H9 (cell line): ENCODE results near the gene GLOD4. TPM values are rescaled to one million over a fixed set of nuclear protein-coding genes. Genes with fewer than 3 reads are reported as not detected.

Experiments
- DNase-seq: peaks from one replicate; pipeline ENCODE4 v3.0.0-alpha.2; 2017
- H2AFZ ChIP-seq: one replicate; pipeline ENCODE4 v1.6.1; 2013; ENCODE audit warnings: mild to moderate bottlenecking, low read length, control low read depth, moderate library complexity
- H2AK5ac ChIP-seq: 2 replicates; pipeline ENCODE4 v1.6.1; 2013; ENCODE audit warnings: low read length, control low read depth, mixed read lengths; ENCODE audit not compliant: insufficient read length
- H2BK120ac ChIP-seq: one replicate; pipeline ENCODE4 v1.6.1; 2013; ENCODE audit warnings: low read depth, mild to moderate bottlenecking, low read length, control low read depth, inconsistent platforms; ENCODE audit not compliant: poor library complexity, severe bottlenecking
- H2BK12ac ChIP-seq: 2 replicates; pipeline ENCODE4 v1.6.1; 2013; ENCODE audit warnings: low read length, control low read depth, mixed read lengths, low read depth; ENCODE audit not compliant: insufficient read length
- H2BK15ac ChIP-seq: 2 replicates; pipeline ENCODE4 v1.6.1; 2013; ENCODE audit warnings: low read depth, low read length, control low read depth
- H2BK20ac ChIP-seq: one replicate; pipeline ENCODE4 v1.6.1; 2013; ENCODE audit warnings: low read depth, mild to moderate bottlenecking, low read length, control low read depth, inconsistent platforms; ENCODE audit not compliant: poor library complexity, severe bottlenecking
- H2BK5ac ChIP-seq: 2 replicates; pipeline ENCODE4 v1.6.1; 2013; ENCODE audit warnings: low read length, control low read depth, mixed read lengths; ENCODE audit not compliant: insufficient read length
- H3K14ac ChIP-seq: 2 replicates; pipeline ENCODE4 v1.6.1; 2013; ENCODE audit warnings: low read length, control low read depth; ENCODE audit not compliant: insufficient read depth
- H3K18ac ChIP-seq: 2 replicates; pipeline ENCODE4 v1.6.1; 2013; ENCODE audit warnings: low read depth, mild to moderate bottlenecking, mixed read lengths, low read length, control low read depth; ENCODE audit not compliant: insufficient read length
- H3K23ac ChIP-seq: 2 replicates; pipeline ENCODE4 v1.6.1; 2013; ENCODE audit warnings: low read length, control low read depth, mixed read lengths, low read depth; ENCODE audit not compliant: insufficient read length
- H3K23me2 ChIP-seq: 2 replicates; pipeline ENCODE4 v1.6.1; 2013; ENCODE audit warnings: low read depth, mild to moderate bottlenecking, mixed read lengths, low read length, control low read depth; ENCODE audit not compliant: insufficient read length, poor library complexity, severe bottlenecking
- H3K27ac ChIP-seq: 2 replicates; pipeline ENCODE4 v1.5.1; 2013; ENCODE audit warnings: low read length, control low read depth, mixed read lengths, low read depth; ENCODE audit not compliant: insufficient read length
- H3K27me3 ChIP-seq: 2 replicates; pipeline ENCODE4 v1.6.1; 2013; ENCODE audit warnings: low read length, control low read depth, inconsistent platforms; ENCODE audit not compliant: insufficient read depth
- H3K4ac ChIP-seq: 2 replicates; pipeline ENCODE4 v1.6.1; 2013; ENCODE audit warnings: low read depth, mild to moderate bottlenecking, control low read depth, inconsistent platforms, low read length, moderate library complexity
- H3K4me1 ChIP-seq: 2 replicates; pipeline ENCODE4 v1.6.1; 2013; ENCODE audit warnings: low read length, control low read depth, inconsistent platforms; ENCODE audit not compliant: insufficient read depth
- H3K4me2 ChIP-seq: 2 replicates; pipeline ENCODE4 v1.6.1; 2013; ENCODE audit warnings: low read length, control low read depth, mixed read lengths; ENCODE audit not compliant: insufficient read length, insufficient read depth
- H3K56ac ChIP-seq: 2 replicates; pipeline ENCODE4 v1.6.1; 2013; ENCODE audit warnings: low read depth, mild to moderate bottlenecking, mixed read lengths, low read length, control low read depth; ENCODE audit not compliant: insufficient read length
- H3K79me1 ChIP-seq: 2 replicates; pipeline ENCODE4 v1.6.1; 2013; ENCODE audit warnings: low read depth, mild to moderate bottlenecking, moderate library complexity, low read length, control low read depth, inconsistent platforms; ENCODE audit not compliant: insufficient read depth, poor library complexity, severe bottlenecking
- H3K79me2 ChIP-seq: 2 replicates; pipeline ENCODE4 v1.6.1; 2013; ENCODE audit warnings: low read length, control low read depth, inconsistent platforms; ENCODE audit not compliant: insufficient read depth
- H3K9ac ChIP-seq: 2 replicates; pipeline ENCODE4 v1.6.1; 2013; ENCODE audit warnings: low read length, control low read depth, mixed read lengths; ENCODE audit not compliant: insufficient read length; ENCODE audit errors: extremely low read depth
- H3K9me3 ChIP-seq: one replicate; pipeline ENCODE4 v1.6.1; 2013; ENCODE audit warnings: low read depth, low read length, inconsistent platforms; ENCODE audit not compliant: control insufficient read depth
- H3T11ph ChIP-seq: one replicate; pipeline ENCODE4 v1.6.1; 2013; ENCODE audit warnings: mild to moderate bottlenecking, low read length, control low read depth, inconsistent platforms
- H4K20me1 ChIP-seq: one replicate; pipeline ENCODE4 v1.6.1; 2013; ENCODE audit not compliant: control insufficient read depth, insufficient read length, insufficient read depth
- H4K5ac ChIP-seq: 2 replicates; pipeline ENCODE4 v1.6.1; 2013; ENCODE audit warnings: low read depth, mild to moderate bottlenecking, mixed read lengths, low read length, control low read depth; ENCODE audit not compliant: insufficient read length
- H4K8ac ChIP-seq: replicated peaks from 2 replicates; pipeline ENCODE4 v1.6.1; 2013; ENCODE audit warnings: low read length, control low read depth, mixed read lengths, low read depth; ENCODE audit not compliant: insufficient read length
- H4K91ac ChIP-seq: 2 replicates; pipeline ENCODE4 v1.6.1; 2013; ENCODE audit warnings: low read depth, mild to moderate bottlenecking, moderate library complexity, mixed read lengths, low read length, control low read depth; ENCODE audit not compliant: insufficient read length
- H3K27ac Mint-ChIP-seq, 3 experiments: 2 replicates in 2 of 3; 3 replicates in 1 of 3; pipeline ENCODE4 v1.8.0; 2020 to 2021; ENCODE audit warnings: mixed read lengths in 3 of 3, mild to moderate bottlenecking in 1 of 3, moderate library complexity in 1 of 3
- H3K27me3 Mint-ChIP-seq: 2 replicates; pipeline ENCODE4 v1.8.0; 2021; ENCODE audit warnings: low read depth, mild to moderate bottlenecking, moderate library complexity, mixed read lengths
- H3K36me3 Mint-ChIP-seq, 3 experiments: 2 replicates in 2 of 3; 3 replicates in 1 of 3; pipeline ENCODE4 v1.8.0; 2020 to 2021; ENCODE audit warnings: low read depth in 3 of 3, mixed read lengths in 3 of 3; ENCODE audit not compliant: insufficient read depth in 1 of 3
- H3K4me1 Mint-ChIP-seq, 2 experiments: 2 replicates each; pipeline ENCODE4 v1.8.0; 2020; ENCODE audit warnings: mixed read lengths in 2 of 2
- H3K4me3 Mint-ChIP-seq, 2 experiments: 2 replicates in 1 of 2; 3 replicates in 1 of 2; pipeline ENCODE4 v1.8.0; 2020 to 2021; ENCODE audit warnings: mild to moderate bottlenecking in 2 of 2, mixed read lengths in 2 of 2, moderate library complexity in 1 of 2
- H3K9me3 Mint-ChIP-seq, 2 experiments: 2 replicates in 1 of 2; 3 replicates in 1 of 2; pipeline ENCODE4 v1.8.0; 2020; ENCODE audit warnings: mild to moderate bottlenecking in 2 of 2, mixed read lengths in 2 of 2, moderate library complexity in 1 of 2
- WGBS: extraction: QIAGEN DNeasy Blood & Tissue Kit; methylation state at CpG from one replicate; pipeline ENCODE4 v1.1.7; 2013; ENCODE audit warnings: missing lambda C conversion rate, low lambda C conversion rate, mixed read lengths; ENCODE audit not compliant: insufficient read length; ENCODE audit errors: extremely low coverage; 5-methylcytosine and 5-hydroxymethylcytosine counted together
- total RNA-seq: library from RNA; stranded (reverse); gene quantifications from 2 replicates; pipeline ENCODE4 v1.2.1, GENCODE V29; 2021
- TF ChIP-seq, protein P1 (sequence below): fragments of 200-600 bp; sonication (generic); conservative IDR thresholded peaks from 3 replicates; pipeline ENCODE4 v1.8.0; 2021; ENCODE audit warnings: antibody characterized with exemption, mild to moderate bottlenecking

The GLOD4 gene
- total RNA-seq, 1 experiment from 2014 or later: 106 TPM

DNA sequence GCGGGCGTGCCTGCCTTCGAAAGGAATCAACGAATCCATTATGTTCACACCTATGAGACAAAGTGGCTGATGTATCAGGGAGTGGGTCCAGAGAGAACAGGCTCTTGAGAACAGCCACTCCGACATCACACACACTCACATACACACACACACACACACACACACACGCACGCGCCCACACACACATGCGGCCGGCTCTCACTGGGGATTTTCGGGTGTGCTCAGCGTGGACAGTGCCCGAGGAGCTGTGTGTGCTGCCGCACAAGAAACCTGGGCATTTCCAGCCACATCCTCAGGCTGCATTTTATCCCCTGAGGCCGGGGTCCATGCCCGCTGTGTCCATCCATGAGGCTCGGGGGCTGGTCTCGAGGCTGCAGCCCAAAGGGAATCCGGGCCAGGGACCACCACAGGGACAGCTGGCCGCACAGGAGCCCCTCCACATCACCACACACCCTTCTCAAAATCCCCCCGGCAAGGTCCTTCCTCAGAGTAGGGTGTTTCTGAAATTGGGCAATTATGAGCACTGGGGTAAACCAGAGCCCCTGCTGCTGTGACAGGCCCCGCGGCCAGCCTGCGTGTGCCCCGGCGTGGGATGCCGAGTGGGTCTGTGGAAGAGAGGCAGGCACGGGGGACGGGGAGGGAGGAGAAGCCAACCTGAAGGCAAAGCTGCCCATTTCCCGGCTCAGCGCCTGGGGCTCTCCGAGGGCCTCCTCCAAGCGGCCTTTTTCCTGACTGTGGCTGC is 24.9 kb upstream of the GLOD4 start:
- Mint-ChIP-seq H3K9me3 (no peaks in the 10 kb centered on the region), H3K36me3 (peaks cover 14 to 35% (median 32%) of the 10 kb centered on the region in 3 experiments), H3K27me3 (no peaks in the 10 kb centered on the region), H3K27ac (peak overlapping the region; percentile 34 to 62 (median 38); a peak in 4 of 7 replicates), H3K4me3 (peak overlapping the region in 1 of 2 experiments; percentile 29; a peak in 2 of 5 replicates), H3K4me1 (peaks cover 0 to 3% of the 10 kb centered on the region in 2 experiments; a peak in 1 of 4 replicates)
- H3K14ac ChIP-seq: no peak overlapping the region
- H3K56ac ChIP-seq: no peak overlapping the region
- no peak overlapping the region for H2BK20ac ChIP-seq
- H3K79me1 ChIP-seq: no peaks in the 10 kb centered on the region
- no CpG with 5 or more reads among the region's 33 CpGs for WGBS
- no peak overlapping the region for H3T11ph ChIP-seq
- H3K23ac ChIP-seq: no peak overlapping the region
- no peak overlapping the region for H3K4me2 ChIP-seq
- H3K9me3 ChIP-seq: no peaks in the 10 kb centered on the region
- H4K91ac ChIP-seq: no peak overlapping the region
- H3K27me3 ChIP-seq: no peaks in the 10 kb centered on the region
- H2BK15ac ChIP-seq: no peak overlapping the region
- H2AFZ ChIP-seq: no peak overlapping the region
- H2AK5ac ChIP-seq: no peak overlapping the region
- H4K8ac ChIP-seq: no peak overlapping the region
- no peak overlapping the region for H2BK5ac ChIP-seq
- H3K4ac ChIP-seq: no peak overlapping the region
- H3K4me1 ChIP-seq: no peaks in the 10 kb centered on the region; the same call in 1 of the 2 replicates
- no peak overlapping the region for H3K27ac ChIP-seq
- H2BK120ac ChIP-seq: no peak overlapping the region
- TF ChIP-seq, protein P1, sequence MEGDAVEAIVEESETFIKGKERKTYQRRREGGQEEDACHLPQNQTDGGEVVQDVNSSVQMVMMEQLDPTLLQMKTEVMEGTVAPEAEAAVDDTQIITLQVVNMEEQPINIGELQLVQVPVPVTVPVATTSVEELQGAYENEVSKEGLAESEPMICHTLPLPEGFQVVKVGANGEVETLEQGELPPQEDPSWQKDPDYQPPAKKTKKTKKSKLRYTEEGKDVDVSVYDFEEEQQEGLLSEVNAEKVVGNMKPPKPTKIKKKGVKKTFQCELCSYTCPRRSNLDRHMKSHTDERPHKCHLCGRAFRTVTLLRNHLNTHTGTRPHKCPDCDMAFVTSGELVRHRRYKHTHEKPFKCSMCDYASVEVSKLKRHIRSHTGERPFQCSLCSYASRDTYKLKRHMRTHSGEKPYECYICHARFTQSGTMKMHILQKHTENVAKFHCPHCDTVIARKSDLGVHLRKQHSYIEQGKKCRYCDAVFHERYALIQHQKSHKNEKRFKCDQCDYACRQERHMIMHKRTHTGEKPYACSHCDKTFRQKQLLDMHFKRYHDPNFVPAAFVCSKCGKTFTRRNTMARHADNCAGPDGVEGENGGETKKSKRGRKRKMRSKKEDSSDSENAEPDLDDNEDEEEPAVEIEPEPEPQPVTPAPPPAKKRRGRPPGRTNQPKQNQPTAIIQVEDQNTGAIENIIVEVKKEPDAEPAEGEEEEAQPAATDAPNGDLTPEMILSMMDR: no peak
- DNase-seq: no peak
- no peak overlapping the region for H4K5ac ChIP-seq
- no peak overlapping the region for H3K18ac ChIP-seq
- no peak overlapping the region for H2BK12ac ChIP-seq
- H3K79me2 ChIP-seq: no peaks in the 10 kb centered on the region; the same call in 1 of the 2 replicates
- H3K9ac ChIP-seq: no peak overlapping the region
- no peaks in the 10 kb centered on the region for H4K20me1 ChIP-seq
- H3K23me2 ChIP-seq: no peaks in the 10 kb centered on the region
